Measurements from ENCODE around the gene RNF4.
A peak's percentile ranks its signal among the peaks of the same experiment; 100 is the strongest.

- TF ChIP-seq CTCF (IDR thresholded peaks at IDR 0.05): peak; percentile 74
- no peak for TF ChIP-seq ZFX (IDR thresholded peaks at IDR 0.05; ENCODE audit: borderline replicate concordance)
These were observed 6.5 kb upstream of the RNF4 start for GRCh38 chr4:2462218-2462991.
